ENCODE measurements around the gene DAZAP1.

The DAZAP1 gene

GRCh38 chr19:1457031-1457739 lies 49.8 kb downstream of the DAZAP1 start:
- no peak for DNase-seq (ENCODE audit: low spot score)

GRCh38 chr19:1457892-1458291 lies 50.5 kb downstream of the DAZAP1 start:
- no peak for DNase-seq (ENCODE audit: low spot score)

- no peak for DNase-seq (ENCODE audit: low spot score)
These were observed 52.1 kb downstream of the DAZAP1 start for GRCh38 chr19:1459479-1459878.

GRCh38 chr19:1460033-1460995 lies 52.9 kb downstream of the DAZAP1 start:
- no peak for DNase-seq (ENCODE audit: low spot score)

GRCh38 chr19:1461862-1462261 lies 54.5 kb downstream of the DAZAP1 start:
- DNase-seq (ENCODE audit: low spot score) = no peak

- DNase-seq (ENCODE audit: low spot score) = no peak
These were observed 58.0 kb downstream of the DAZAP1 start for GRCh38 chr19:1465191-1466016.

GRCh38 chr19:1466018-1466460 lies 58.7 kb downstream of the DAZAP1 start:
- no peak for DNase-seq (ENCODE audit: low spot score)

GRCh38 chr19:1466461-1467214 lies 59.3 kb downstream of the DAZAP1 start:
- no peak for DNase-seq (ENCODE audit: low spot score)

GRCh38 chr19:1467215-1467489 lies 59.8 kb downstream of the DAZAP1 start:
- DNase-seq (ENCODE audit: low spot score) = no peak

- no peak for DNase-seq (ENCODE audit: low spot score)
These were observed 60.3 kb downstream of the DAZAP1 start for GRCh38 chr19:1467490-1468273.

GRCh38 chr19:1468274-1468820 lies 61.0 kb downstream of the DAZAP1 start:
- no peak for DNase-seq (ENCODE audit: low spot score)

- no peak for DNase-seq (ENCODE audit: low spot score)
These were observed 61.5 kb downstream of the DAZAP1 start for GRCh38 chr19:1468821-1469254.

- DNase-seq (ENCODE audit: low spot score) = no peak
These were observed 62.1 kb downstream of the DAZAP1 start for GRCh38 chr19:1469255-1470054.

- DNase-seq (ENCODE audit: low spot score) = no peak
These were observed 62.6 kb downstream of the DAZAP1 start for GRCh38 chr19:1470055-1470304.

GRCh38 chr19:1470305-1471009 lies 63.1 kb downstream of the DAZAP1 start:
- peak; percentile 77 for DNase-seq (ENCODE audit: low spot score)

GRCh38 chr19:1471010-1471514 lies 63.7 kb downstream of the DAZAP1 start:
- no peak for DNase-seq (ENCODE audit: low spot score)

- no peak for DNase-seq (ENCODE audit: low spot score)
These were observed 64.3 kb downstream of the DAZAP1 start for GRCh38 chr19:1471515-1472160.

- no peak for DNase-seq (ENCODE audit: low spot score)
These were observed 65.1 kb downstream of the DAZAP1 start for GRCh38 chr19:1472231-1473084.

Data from germinal center (tissue), 1 donor.